T-helper 2 cell treated with Interferon-gamma antibody and Interleukin-4, amounts not matched to agents 5 μg/mL and 100 μg/mL, for 36 hours (primary cell): ENCODE results near the gene PDCD6IP.
"Not testable (repeated sequence)": the region's sequence is repeated elsewhere in the genome, so short reads cannot be mapped to it uniquely, and the experiment has no call there.

Experiments
- DNase-seq: peaks from one replicate; pipeline ENCODE4 v3.0.0; 2021; ENCODE audit warnings: low spot score
- H3K27ac Mint-ChIP-seq: one replicate; pipeline ENCODE4 v1.8.0; 2021; ENCODE audit warnings: mild to moderate bottlenecking, mixed read lengths
- H3K27me3 Mint-ChIP-seq: one replicate; pipeline ENCODE4 v1.8.0; 2021; ENCODE audit warnings: low read depth, mixed read lengths
- H3K36me3 Mint-ChIP-seq: one replicate; pipeline ENCODE4 v1.8.0; 2021; ENCODE audit warnings: low read depth, mixed read lengths
- H3K4me1 Mint-ChIP-seq: one replicate; pipeline ENCODE4 v1.8.0; 2021; ENCODE audit warnings: low read depth, mixed read lengths
- H3K4me3 Mint-ChIP-seq: one replicate; pipeline ENCODE4 v1.8.0; 2022; ENCODE audit warnings: mild to moderate bottlenecking, moderate library complexity, mixed read lengths
- H3K9me3 Mint-ChIP-seq: one replicate; pipeline ENCODE4 v1.8.0; 2021; ENCODE audit warnings: mixed read lengths

PDCD6IP gene

DNA sequence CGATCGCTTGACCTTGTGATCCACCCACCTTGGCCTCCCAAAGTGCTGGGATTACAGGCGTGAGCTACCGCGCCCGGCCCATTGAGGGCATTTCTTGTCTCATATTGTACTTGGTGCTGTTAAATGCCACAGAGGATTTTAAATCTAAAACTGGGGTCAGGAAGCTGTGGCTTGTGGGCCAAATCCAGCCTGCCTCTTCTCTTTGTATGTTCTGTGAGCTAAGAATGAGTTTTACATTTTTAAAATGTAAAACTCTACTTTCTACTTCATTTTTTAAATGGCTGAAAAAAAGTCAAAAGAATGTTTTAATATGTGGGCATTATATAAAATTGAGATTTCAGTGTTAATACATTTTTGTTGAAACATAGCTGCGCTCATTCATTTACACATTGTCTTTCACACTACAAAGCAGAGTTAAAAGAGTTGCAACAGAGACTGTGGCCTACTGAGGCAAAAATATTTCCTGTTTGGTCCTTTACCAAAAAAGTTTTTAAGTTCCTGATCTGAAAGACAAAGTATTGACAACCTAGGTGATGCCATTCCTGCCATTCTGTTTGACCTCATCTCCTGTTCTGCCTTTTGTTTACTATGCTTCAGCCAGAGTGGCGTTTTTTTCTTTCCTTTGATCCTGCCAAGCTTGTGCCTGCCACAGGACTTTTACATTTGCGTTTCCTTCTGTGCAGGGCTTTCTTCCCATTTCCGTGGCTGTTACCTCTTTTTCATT, 50.4 kb downstream of the PDCD6IP start:
- H3K36me3 Mint-ChIP-seq, result peaks cover 37% of the 10 kb centered on the region
- no peaks in the 10 kb centered on the region for H3K27me3 Mint-ChIP-seq
- DNase-seq, result no peak
- H3K4me1 Mint-ChIP-seq, result peaks cover 30% of the 10 kb centered on the region
- no peaks in the 10 kb centered on the region for H3K9me3 Mint-ChIP-seq
- H3K27ac Mint-ChIP-seq, result peak overlapping the region; percentile 74
- H3K4me3 Mint-ChIP-seq, result no peak overlapping the region

DNA sequence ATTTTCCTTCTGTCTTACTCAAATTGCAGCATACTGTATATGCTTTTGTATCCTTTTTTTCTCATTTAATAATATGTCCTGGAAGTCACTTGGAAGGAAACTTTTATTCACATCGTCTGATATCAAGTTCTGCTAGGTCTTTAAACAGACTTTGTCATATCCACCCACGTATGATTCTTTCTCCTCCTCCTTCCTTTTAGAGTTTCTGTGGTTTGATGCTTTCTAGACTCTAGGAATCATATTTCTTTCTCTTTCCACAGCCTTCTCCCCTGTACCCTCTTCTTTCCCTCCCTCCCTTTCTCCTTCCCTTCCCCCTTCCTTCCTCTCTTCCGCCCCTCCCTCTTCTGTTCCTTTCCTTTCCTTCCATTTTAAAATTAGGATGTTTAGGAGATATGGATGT, 52.2 kb downstream of the PDCD6IP start:
- not testable (repeated sequence) for H3K27ac Mint-ChIP-seq, H3K9me3 Mint-ChIP-seq, H3K4me3 Mint-ChIP-seq, DNase-seq, H3K27me3 Mint-ChIP-seq
- Mint-ChIP-seq H3K4me1 (peaks cover 43% of the 10 kb centered on the region), H3K36me3 (peaks cover 50% of the 10 kb centered on the region)

GRCh38 chr3:33855407-33855806, 57.0 kb downstream of the PDCD6IP start:
- Mint-ChIP-seq H3K36me3 (peaks cover 44% of the 10 kb centered on the region), H3K27ac (peak overlapping the region; percentile 67), H3K4me1 (peaks cover 26% of the 10 kb centered on the region)
- not testable (repeated sequence) for DNase-seq, H3K27me3 Mint-ChIP-seq, H3K9me3 Mint-ChIP-seq, H3K4me3 Mint-ChIP-seq

DNA sequence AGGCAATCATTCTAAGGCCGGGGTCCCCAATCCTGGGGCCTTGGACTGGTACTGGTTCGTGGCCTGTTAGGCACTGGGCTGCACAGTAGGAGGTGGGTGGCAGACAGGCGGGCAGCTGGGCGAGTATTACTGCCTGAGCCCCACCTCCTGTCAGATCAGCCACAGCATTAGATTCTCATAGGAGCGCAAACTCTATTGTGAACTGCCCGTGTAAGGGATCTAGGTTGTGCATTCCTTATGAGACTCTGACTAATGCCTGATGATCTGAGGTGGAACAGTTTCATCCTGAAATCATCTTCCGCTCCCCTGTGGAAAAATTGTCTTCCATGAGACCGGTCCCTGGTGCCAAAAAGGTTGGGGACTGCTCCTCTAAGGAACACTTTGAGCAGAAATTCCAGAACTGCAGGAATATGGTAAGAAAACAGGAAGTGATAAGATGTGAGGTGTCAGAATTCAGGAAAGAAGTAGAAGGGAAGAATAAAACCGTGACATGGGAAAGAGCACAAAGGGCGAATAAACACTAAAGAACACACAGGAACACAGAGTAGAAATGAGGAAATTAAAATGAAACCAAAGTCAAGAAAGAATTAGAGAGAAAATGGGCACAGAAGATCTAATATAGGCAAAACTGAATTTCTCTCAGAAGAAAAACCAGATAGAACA, 57.6 kb downstream of the PDCD6IP start:
- Mint-ChIP-seq H3K36me3 (peaks cover 40% of the 10 kb centered on the region), H3K4me1 (peaks cover 21% of the 10 kb centered on the region), H3K4me3 (no peak overlapping the region), H3K27me3 (no peaks in the 10 kb centered on the region), H3K9me3 (no peaks in the 10 kb centered on the region), H3K27ac (peak overlapping the region; percentile 67)
- no peak for DNase-seq

- not testable (repeated sequence) for H3K27ac Mint-ChIP-seq, H3K27me3 Mint-ChIP-seq, H3K9me3 Mint-ChIP-seq, H3K4me3 Mint-ChIP-seq, DNase-seq
- Mint-ChIP-seq H3K36me3 (peaks cover 38% of the 10 kb centered on the region), H3K4me1 (peaks cover 19% of the 10 kb centered on the region)
These were observed 59.3 kb downstream of the PDCD6IP start for GRCh38 chr3:33857701-33858100.

GRCh38 chr3:33858131-33858530, 59.7 kb downstream of the PDCD6IP start:
- peaks cover 36% of the 10 kb centered on the region for H3K36me3 Mint-ChIP-seq
- H3K27me3 Mint-ChIP-seq, result no peaks in the 10 kb centered on the region

GRCh38 chr3:33860373-33861050, 62.1 kb downstream of the PDCD6IP start:
- H3K27me3 Mint-ChIP-seq, result no peaks in the 10 kb centered on the region
- no peak overlapping the region for H3K4me3 Mint-ChIP-seq
- H3K36me3 Mint-ChIP-seq, result peaks cover 36% of the 10 kb centered on the region
- H3K27ac Mint-ChIP-seq, result no peak overlapping the region
- no peak for DNase-seq
- peaks cover 5% of the 10 kb centered on the region for H3K4me1 Mint-ChIP-seq
- no peaks in the 10 kb centered on the region for H3K9me3 Mint-ChIP-seq

More at GRCh38 chr3:33858131-33858530, 59.7 kb downstream of the PDCD6IP start:
- no peaks in the 10 kb centered on the region for H3K9me3 Mint-ChIP-seq
- no peak for DNase-seq
- H3K27ac Mint-ChIP-seq, result no peak overlapping the region
- H3K4me3 Mint-ChIP-seq, result no peak overlapping the region
- H3K4me1 Mint-ChIP-seq, result peaks cover 19% of the 10 kb centered on the region

DNA sequence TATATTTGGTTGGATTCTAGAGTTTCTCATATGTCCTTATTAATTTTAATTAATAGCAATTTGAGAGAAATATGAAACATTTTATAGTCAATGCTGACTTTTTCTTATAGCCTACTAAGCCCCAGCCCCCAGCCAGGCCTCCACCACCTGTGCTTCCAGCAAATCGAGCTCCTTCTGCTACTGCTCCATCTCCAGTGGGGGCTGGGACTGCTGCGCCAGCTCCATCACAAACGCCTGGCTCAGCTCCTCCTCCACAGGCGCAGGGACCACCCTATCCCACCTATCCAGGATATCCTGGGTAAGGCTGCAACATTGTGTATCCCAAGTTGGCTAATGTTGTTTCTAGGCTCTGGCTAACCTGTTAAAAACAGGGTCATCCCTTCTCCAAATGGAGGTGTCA, 66.7 kb downstream of the PDCD6IP start:
- Mint-ChIP-seq H3K27ac (no peak overlapping the region), H3K27me3 (no peaks in the 10 kb centered on the region), H3K4me3 (no peak overlapping the region), H3K9me3 (no peaks in the 10 kb centered on the region), H3K4me1 (no peaks in the 10 kb centered on the region), H3K36me3 (peaks cover 25% of the 10 kb centered on the region)
- DNase-seq, result no peak

DNA sequence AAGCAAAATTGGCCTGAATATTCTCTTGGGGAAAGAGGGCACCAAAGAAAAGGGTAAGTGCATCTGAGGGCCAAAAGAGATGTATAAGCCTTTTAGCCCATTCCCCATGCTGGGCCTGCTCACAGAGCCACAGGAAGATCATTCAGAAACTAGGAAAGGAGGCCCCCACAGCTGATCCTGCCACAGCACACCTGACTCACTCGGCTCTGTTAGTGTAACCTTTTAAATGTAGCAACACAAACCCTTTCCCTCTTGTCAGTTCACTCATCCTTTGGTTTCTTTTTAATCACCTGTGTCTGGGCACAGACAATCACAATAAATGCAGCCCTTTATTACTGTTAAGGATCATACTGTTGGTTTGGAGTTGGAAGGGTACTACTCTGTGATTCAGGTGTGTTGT, 69.9 kb downstream of the PDCD6IP start:
- no peak overlapping the region for H3K4me3 Mint-ChIP-seq
- no peak overlapping the region for H3K27ac Mint-ChIP-seq
- H3K4me1 Mint-ChIP-seq, result no peaks in the 10 kb centered on the region
- H3K36me3 Mint-ChIP-seq, result peaks cover 21% of the 10 kb centered on the region
- no peak for DNase-seq
- no peaks in the 10 kb centered on the region for H3K27me3 Mint-ChIP-seq
- H3K9me3 Mint-ChIP-seq, result no peaks in the 10 kb centered on the region

DNA sequence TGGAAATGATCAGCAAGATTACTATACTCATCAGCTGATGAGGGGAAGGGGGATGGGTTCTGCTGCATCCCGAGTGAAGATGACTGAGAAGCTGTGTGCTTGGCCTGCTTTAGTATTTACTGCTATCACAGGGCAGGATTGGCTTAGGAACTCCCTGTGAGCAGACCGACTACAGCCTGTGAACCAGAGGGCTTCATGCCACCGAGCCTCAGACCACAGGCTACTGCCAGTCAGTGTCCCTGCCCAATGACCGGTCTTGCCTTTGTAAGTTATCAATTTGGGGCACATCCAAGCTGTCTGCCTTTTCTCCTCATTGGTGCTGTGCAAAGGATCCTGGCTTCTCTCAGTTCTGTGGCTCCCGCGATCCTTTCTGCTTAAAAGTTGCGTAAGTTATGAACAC, 71.5 kb downstream of the PDCD6IP start:
- no peak for DNase-seq
- Mint-ChIP-seq H3K36me3 (peaks cover 8% of the 10 kb centered on the region), H3K27me3 (no peaks in the 10 kb centered on the region), H3K27ac (no peak overlapping the region), H3K4me3 (no peak overlapping the region), H3K9me3 (no peaks in the 10 kb centered on the region), H3K4me1 (no peaks in the 10 kb centered on the region)

DNA sequence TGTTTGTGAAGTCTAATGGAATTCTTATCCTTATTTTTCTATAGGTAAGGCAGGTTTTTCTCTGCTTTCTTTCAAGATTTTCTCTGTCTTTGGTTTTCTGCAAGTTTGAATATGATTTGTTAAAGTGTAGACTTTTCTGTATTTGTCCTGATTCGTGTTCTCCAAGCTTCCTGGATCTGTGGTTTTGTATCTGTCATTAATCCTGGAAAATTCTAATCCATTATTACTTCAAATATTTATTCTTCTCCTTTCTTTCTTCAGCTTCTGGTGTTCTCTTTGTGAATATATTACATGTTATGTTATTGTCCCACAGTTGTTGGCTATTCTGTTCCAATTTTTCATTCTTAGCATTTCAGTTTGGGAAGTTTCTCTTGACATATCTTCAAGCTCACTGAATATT, 76.4 kb downstream of the PDCD6IP start:
- H3K36me3 Mint-ChIP-seq, result no peaks in the 10 kb centered on the region
- H3K27ac Mint-ChIP-seq, result no peak overlapping the region
- no peak overlapping the region for H3K4me3 Mint-ChIP-seq

DNA sequence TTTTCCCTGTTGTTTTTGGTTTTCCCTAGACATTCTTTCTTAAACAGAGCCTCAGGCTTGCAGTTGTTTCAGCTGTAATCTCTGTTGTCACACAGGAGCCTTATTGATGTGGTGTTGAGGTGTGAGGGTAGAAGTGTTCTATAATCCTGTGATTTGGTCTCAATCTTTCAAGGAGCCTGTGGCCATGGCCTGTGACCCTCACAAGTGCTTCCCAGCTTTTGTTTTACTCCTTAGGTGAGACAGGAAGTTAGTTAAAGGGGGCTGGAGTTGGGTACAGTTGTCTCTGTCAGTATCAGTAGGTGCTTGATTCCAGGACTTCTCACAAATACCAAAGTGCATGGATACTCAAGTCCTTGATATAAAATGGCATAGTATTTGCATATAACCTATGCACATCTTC, 77.2 kb downstream of the PDCD6IP start:
- DNase-seq, result no peak
- no peaks in the 10 kb centered on the region for H3K27me3 Mint-ChIP-seq
- H3K9me3 Mint-ChIP-seq, result no peaks in the 10 kb centered on the region
- no peak overlapping the region for H3K27ac Mint-ChIP-seq
- no peak overlapping the region for H3K4me3 Mint-ChIP-seq
- no peaks in the 10 kb centered on the region for H3K4me1 Mint-ChIP-seq
- H3K36me3 Mint-ChIP-seq, result no peaks in the 10 kb centered on the region

More for the DNA sequence above, 76.4 kb downstream of the PDCD6IP start:
- DNase-seq, result no peak
- Mint-ChIP-seq H3K4me1 (no peaks in the 10 kb centered on the region), H3K27me3 (no peaks in the 10 kb centered on the region), H3K9me3 (no peaks in the 10 kb centered on the region)

DNA sequence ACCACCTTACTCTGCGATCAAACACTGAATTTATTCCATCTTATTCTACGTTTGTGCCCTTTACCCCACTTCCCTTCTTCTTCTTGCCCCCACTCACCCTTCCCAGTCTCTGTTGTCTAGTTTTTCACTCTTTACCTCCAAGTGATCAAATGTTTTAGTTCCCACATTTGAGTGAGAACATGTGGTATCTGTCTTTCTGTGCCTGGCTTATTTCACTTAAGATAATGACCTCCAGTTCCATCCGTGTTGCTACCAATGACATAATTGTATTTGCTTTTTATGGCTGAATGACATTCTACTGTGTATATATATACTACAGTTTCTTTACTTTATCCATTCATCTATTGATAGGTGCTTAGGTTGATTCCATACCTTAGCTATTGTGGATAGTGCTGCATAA, 78.8 kb downstream of the PDCD6IP start:
- DNase-seq, result no peak
- Mint-ChIP-seq H3K27me3 (no peaks in the 10 kb centered on the region), H3K36me3 (no peaks in the 10 kb centered on the region), H3K9me3 (no peaks in the 10 kb centered on the region), H3K4me3 (no peak overlapping the region), H3K27ac (no peak overlapping the region), H3K4me1 (no peaks in the 10 kb centered on the region)

- H3K4me3 Mint-ChIP-seq, result no peak overlapping the region
- H3K9me3 Mint-ChIP-seq, result no peaks in the 10 kb centered on the region
- H3K27ac Mint-ChIP-seq, result no peak overlapping the region
- DNase-seq, result no peak
- peaks cover 4% of the 10 kb centered on the region for H3K27me3 Mint-ChIP-seq
- H3K4me1 Mint-ChIP-seq, result peaks cover 3% of the 10 kb centered on the region
- H3K36me3 Mint-ChIP-seq, result no peaks in the 10 kb centered on the region
These were observed 81.1 kb downstream of the PDCD6IP start for GRCh38 chr3:33879540-33879939.
